T47D (cell line): ENCODE data around the gene GLIS2.
"Not testable (repeated sequence)": the region's sequence is repeated elsewhere in the genome, so short reads cannot be mapped to it uniquely, and the experiment has no call there.

ENCODE experiments used
- DNase-seq, 2 experiments: peaks; one replicate each; pipeline versions ENCODE4 v3.0.0 to v3.0.0-alpha.2; 2011 to 2012; ENCODE audit warnings: low read depth in 1 of 2, low spot score in 1 of 2
- JUND ChIP-seq: IDR thresholded peaks from 2 replicates; pipeline ENCODE4 v1.6.1; 2012; ENCODE audit warnings: low read depth
- in situ Hi-C: cut with HindIII; loops from 2 replicates; pipeline ENCODE4 v1.10.0; 2016; ENCODE audit warnings: low sequenced_read_pairs, low pct_unique_long_range_greater_than_20kb

The GLIS2 gene

GRCh38 chr16:4327386-4328045 is 11.6 kb downstream of the GLIS2 start:
- no peak for TF ChIP-seq JUND
- DNase-seq, result no peak
- in situ Hi-C loops, result no loop called here

- in situ Hi-C loops, result no loop called here
- TF ChIP-seq JUND, result no peak
- DNase-seq, result peak; percentile 79 to 90
Observed at GRCh38 chr16:4328046-4328781, 12.3 kb downstream of the GLIS2 start.

- in situ Hi-C loops, result no loop called here
- peak in 1 of 2 experiments; percentile 38 for DNase-seq
- no peak for TF ChIP-seq JUND
Observed at GRCh38 chr16:4328782-4329775, 13.2 kb downstream of the GLIS2 start.

- in situ Hi-C loops, result no loop called here
- TF ChIP-seq JUND, result no peak
- peak; percentile 71 to 85 for DNase-seq
Observed at GRCh38 chr16:4330277-4330874, 14.5 kb downstream of the GLIS2 start.

GRCh38 chr16:4332083-4332482 is 16.2 kb downstream of the GLIS2 start:
- DNase-seq, result no peak
- in situ Hi-C loops, result no loop called here
- no peak for TF ChIP-seq JUND

GRCh38 chr16:4332623-4333307 is 16.9 kb downstream of the GLIS2 start:
- in situ Hi-C loops, result no loop called here
- DNase-seq, result no peak
- TF ChIP-seq JUND, result no peak

GRCh38 chr16:4333308-4333638 is 17.4 kb downstream of the GLIS2 start:
- no peak for DNase-seq
- no peak for TF ChIP-seq JUND
- in situ Hi-C loops, result no loop called here

- in situ Hi-C loops, DNase-seq: not testable (repeated sequence)
Observed at GRCh38 chr16:4333714-4334113, 17.8 kb downstream of the GLIS2 start.

GRCh38 chr16:4334724-4335495 is 19.0 kb downstream of the GLIS2 start:
- in situ Hi-C loops, result no loop called here
- no peak for TF ChIP-seq JUND
- no peak for DNase-seq

GRCh38 chr16:4336701-4337539 is 21.1 kb downstream of the GLIS2 start:
- TF ChIP-seq JUND, result no peak
- DNase-seq, result no peak
- in situ Hi-C loops, result no loop called here
